Heart left ventricle (tissue), 16 donors: ENCODE results near the gene MGMT. TPM values are rescaled to one million over a fixed set of nuclear protein-coding genes. Genes with fewer than 3 reads are reported as not detected.

Source experiments
- ATAC-seq, 4 donors: fragments of 200-7000 bp; cut with Tn5 transposase; one replicate each; pipeline ENCODE4 v1.9.1; 2020 to 2022; ENCODE audit warnings: moderate library complexity in 4 of 4, mild to moderate bottlenecking in 3 of 4, moderate number of reproducible peaks in 1 of 4
- DNase-seq, 5 donors: peaks; one replicate each; pipeline ENCODE4 v3.0.0-alpha.2; 2020
- H3K27ac ChIP-seq, 12 donors: fragments of 200-600 bp; sonication (generic) in 4 of 12; one replicate each; pipeline versions ENCODE4 v1.5.0 to v1.8.0; 2016 to 2022; ENCODE audit warnings: mild to moderate bottlenecking in 2 of 12
- H3K27me3 ChIP-seq, 9 donors: fragments of 200-600 bp; sonication (generic) in 2 of 9; one replicate each; pipeline versions ENCODE4 v1.5.1 to v1.8.0; 2016 to 2022; ENCODE audit warnings: mild to moderate bottlenecking in 3 of 9
- H3K36me3 ChIP-seq, 9 donors: fragments of 200-600 bp; sonication (generic) in 2 of 9; one replicate each; pipeline versions ENCODE4 v1.5.0 to v1.8.0; 2018 to 2022; ENCODE audit warnings: mild to moderate bottlenecking in 2 of 9
- H3K4me1 ChIP-seq, 12 donors: fragments of 200-600 bp; sonication (generic) in 4 of 12; one replicate each; pipeline versions ENCODE4 v1.5.0 to v1.8.0; 2016 to 2022; ENCODE audit warnings: mild to moderate bottlenecking in 3 of 12
- H3K4me3 ChIP-seq, 12 donors: fragments of 200-600 bp; sonication (generic) in 4 of 12; one replicate each; pipeline versions ENCODE4 v1.5.0 to v1.8.0; 2017 to 2022; ENCODE audit warnings: mild to moderate bottlenecking in 9 of 12, moderate library complexity in 4 of 12
- H3K9me3 ChIP-seq, 12 donors: fragments of 200-600 bp; sonication (generic) in 4 of 12; one replicate each; pipeline versions ENCODE4 v1.5.0 to v1.8.0; 2016 to 2022; ENCODE audit warnings: mild to moderate bottlenecking in 1 of 12
- POLR2A ChIP-seq, 2 donors: fragments of 450-650 bp; IDR thresholded peaks; one replicate each; pipeline ENCODE4 v1.6.1; 2017; ENCODE audit warnings: antibody characterized with exemption in 2 of 2, mild to moderate bottlenecking in 2 of 2, moderate library complexity in 2 of 2
- WGBS, 4 donors: extraction: QIAGEN DNeasy Blood & Tissue Kit in 2 of 4; methylation state at CpG; one replicate each; pipeline versions ENCODE4 v1.1.5 to v1.1.7; 2013 to 2018; 5-methylcytosine and 5-hydroxymethylcytosine counted together
- intact Hi-C, 10 donors: fragments of 100-400 bp; cut with DNase I; formaldehyde crosslinking; loops; one replicate each; pipeline versions ENCODE4 v1.11.1 to v1.14.2; 2022
- polyA plus RNA-seq, 2 donors: library from polyadenylated mRNA; stranded (reverse); fragments of 200-250 nt; gene quantifications; one replicate each; pipeline ENCODE4 v1.2.3, GENCODE V29; 2013
- total RNA-seq, 9 donors: library from RNA; depleted of rRNA in 2 of 9; stranded (reverse); fragments of >200 nt in 2 of 9; fragmentation: NEBNext Ultra II Directional in 3 of 9; extraction: Animal tissue kit (Norgen Biotek cat#: 25700) in 3 of 9; gene quantifications; one replicate each; pipeline versions ENCODE4 v1.1.0 to v1.2.4, GENCODE V29; 2016 to 2023
- TF ChIP-seq, protein P1 (sequence below), 12 donors: fragments of 200-600 bp; sonication (generic) in 4 of 12; IDR thresholded peaks; one replicate each; pipeline versions ENCODE4 v1.5.0 to v1.8.0; 2018 to 2022; ENCODE audit warnings: antibody characterized with exemption in 12 of 12, mild to moderate bottlenecking in 5 of 12
- donor health status: ischemic (EF 13 %, LVEDD 7.1; RV severe dilation, severe dysfunction).
- donor health status: healthy with polysubstance abuse.
- donor health status: DM: no; HTN: yes; CAD: no.
- donor health status: DM: no; HTN: no; CAD: no.
- donor health status: ischemic (EF 25% LVEDD 6.9; RV normal size, moderate dysfunction).
- donor health status: ischemic (EF 25% LVEDD 5.7; RV mildly dilated, moderate dysfunction).
- donor health status: healthy.
- donor health status: DM: yes; HTN: yes; CAD: no.
- donor health status: ischemic (EF 35%, LVEDD 5.7; RV mildly dilated, moderate dysfunction).
- donor health status: nonischemic (EF 11% LVEDD 7.7; RV severe dilation, severe dysfunction).
- donor health status: DM: yes; HTN: yes; CAD: no.
- donor health status: PGD.
- donor health status: ischemic (EF 29% LVEDD 5.4; RV normal size, mild dysfunction).
- donor health status: nonischemic (EF 23%, LVEDD 6.1; RV moderate dilation, normal function).

Gene MGMT
- total and polyA plus RNA-seq, 11 donors: 6.2 to 25.3 (median 11.6) TPM

GRCh38 chr10:129536336-129536735 lies 69.3 kb downstream of the MGMT start:
- DNase-seq: peak in 1 of 5 donors; percentile 54
- Histone ChIP-seq H3K9me3 (no peaks in the 10 kb centered on the region), H3K27ac (no peak overlapping the region), H3K4me3 (no peak overlapping the region), H3K36me3 (peaks cover 0 to 17% (median 8%) of the 10 kb centered on the region in 9 donors), H3K27me3 (no peaks in the 10 kb centered on the region), H3K4me1 (peaks cover 0 to 19% (median 12%) of the 10 kb centered on the region in 12 donors)
- intact Hi-C loops: no loop called here
- ATAC-seq: no peak
- TF ChIP-seq POLR2A (IDR thresholded peaks at IDR 0.05): no peak
- TF ChIP-seq, protein P1, sequence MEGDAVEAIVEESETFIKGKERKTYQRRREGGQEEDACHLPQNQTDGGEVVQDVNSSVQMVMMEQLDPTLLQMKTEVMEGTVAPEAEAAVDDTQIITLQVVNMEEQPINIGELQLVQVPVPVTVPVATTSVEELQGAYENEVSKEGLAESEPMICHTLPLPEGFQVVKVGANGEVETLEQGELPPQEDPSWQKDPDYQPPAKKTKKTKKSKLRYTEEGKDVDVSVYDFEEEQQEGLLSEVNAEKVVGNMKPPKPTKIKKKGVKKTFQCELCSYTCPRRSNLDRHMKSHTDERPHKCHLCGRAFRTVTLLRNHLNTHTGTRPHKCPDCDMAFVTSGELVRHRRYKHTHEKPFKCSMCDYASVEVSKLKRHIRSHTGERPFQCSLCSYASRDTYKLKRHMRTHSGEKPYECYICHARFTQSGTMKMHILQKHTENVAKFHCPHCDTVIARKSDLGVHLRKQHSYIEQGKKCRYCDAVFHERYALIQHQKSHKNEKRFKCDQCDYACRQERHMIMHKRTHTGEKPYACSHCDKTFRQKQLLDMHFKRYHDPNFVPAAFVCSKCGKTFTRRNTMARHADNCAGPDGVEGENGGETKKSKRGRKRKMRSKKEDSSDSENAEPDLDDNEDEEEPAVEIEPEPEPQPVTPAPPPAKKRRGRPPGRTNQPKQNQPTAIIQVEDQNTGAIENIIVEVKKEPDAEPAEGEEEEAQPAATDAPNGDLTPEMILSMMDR (IDR thresholded peaks at IDR 0.05): no peak
- 97 to 98% (median 97%) methylated on average over 16 of the region's 16 CpGs for WGBS, 4 donors

DNA sequence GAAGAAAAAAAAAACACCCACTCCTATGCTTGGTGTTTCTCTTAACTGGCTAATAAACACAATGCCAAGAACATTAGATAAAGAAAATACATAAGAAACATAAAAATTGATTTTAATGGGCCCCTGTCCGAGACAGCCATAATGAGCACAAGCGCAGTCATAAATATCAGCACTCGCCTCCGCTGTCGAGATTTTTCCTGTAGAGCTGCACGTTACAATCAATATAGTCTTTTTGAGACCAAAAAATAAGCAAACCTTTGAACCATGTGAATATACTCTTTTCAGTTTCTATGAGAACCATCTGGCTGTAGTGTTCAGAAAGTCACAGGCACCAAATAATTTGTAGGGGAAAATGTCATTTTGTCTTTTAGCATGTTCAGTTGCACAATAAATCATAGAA lies 70.1 kb downstream of the MGMT start:
- H3K27me3 ChIP-seq: no peaks in the 10 kb centered on the region
- TF ChIP-seq, protein P1 (IDR thresholded peaks at IDR 0.05): no peak
- no peak for TF ChIP-seq POLR2A (IDR thresholded peaks at IDR 0.05)
- no peak for ATAC-seq
- intact Hi-C loops: no loop called here
- H3K4me1 ChIP-seq: peaks cover 0 to 12% (median 7%) of the 10 kb centered on the region in 12 donors
- WGBS, 4 donors: 95 to 97% (median 96%) methylated on average over 6 of the region's 6 CpGs
- H3K36me3 ChIP-seq: peaks cover 0 to 17% (median 8%) of the 10 kb centered on the region in 9 donors
- H3K4me3 ChIP-seq: no peak overlapping the region
- DNase-seq: no peak
- H3K27ac ChIP-seq: no peak overlapping the region
- no peaks in the 10 kb centered on the region for H3K9me3 ChIP-seq

GRCh38 chr10:129538236-129538635 lies 71.2 kb downstream of the MGMT start:
- TF ChIP-seq, protein P1 (IDR thresholded peaks at IDR 0.05): no peak
- no peak for TF ChIP-seq POLR2A (IDR thresholded peaks at IDR 0.05)
- no peaks in the 10 kb centered on the region for H3K27me3 ChIP-seq
- H3K4me1 ChIP-seq: peaks cover 0 to 4% (median 0%) of the 10 kb centered on the region in 12 donors
- no peak overlapping the region for H3K4me3 ChIP-seq
- peaks cover 0 to 17% (median 8%) of the 10 kb centered on the region in 9 donors for H3K36me3 ChIP-seq
- ATAC-seq: no peak
- WGBS, 4 donors: 72 to 97% (median 91%) methylated on average over 2 of the region's 2 CpGs
- H3K9me3 ChIP-seq: no peaks in the 10 kb centered on the region
- intact Hi-C loops: no loop called here
- no peak overlapping the region for H3K27ac ChIP-seq
- DNase-seq: no peak

DNA sequence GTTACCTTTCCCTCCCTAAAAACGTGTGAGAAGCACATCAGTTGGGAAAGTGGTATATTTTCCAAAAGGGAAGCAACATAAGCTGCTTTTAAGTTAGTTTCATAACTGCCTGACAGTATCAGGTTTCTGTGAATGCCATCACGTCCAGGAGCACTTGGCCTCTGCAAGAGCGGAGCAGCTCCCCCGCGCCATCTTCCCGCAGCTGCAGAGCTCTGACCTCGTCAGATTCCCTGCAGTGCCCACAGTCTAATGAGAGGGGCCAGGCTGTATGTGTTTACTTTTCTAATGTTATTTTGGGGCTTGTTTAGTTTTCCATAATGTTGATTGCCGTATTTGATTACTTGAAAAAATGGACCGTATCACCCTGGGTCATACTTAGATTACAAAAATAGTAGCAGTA lies 74.2 kb downstream of the MGMT start:
- Histone ChIP-seq H3K4me1 (peaks cover 0 to 17% (median 7%) of the 10 kb centered on the region in 12 donors), H3K36me3 (peaks cover 0 to 15% (median 8%) of the 10 kb centered on the region in 9 donors), H3K9me3 (no peaks in the 10 kb centered on the region), H3K27me3 (no peaks in the 10 kb centered on the region), H3K4me3 (no peak overlapping the region), H3K27ac (no peak overlapping the region)
- DNase-seq: peak in 1 of 5 donors; percentile 20
- no peak for ATAC-seq
- TF ChIP-seq, protein P1 (IDR thresholded peaks at IDR 0.05): no peak
- TF ChIP-seq POLR2A (IDR thresholded peaks at IDR 0.05): no peak
- intact Hi-C loops: no loop called here
- 83 to 92% (median 85%) methylated on average over 9 of the region's 9 CpGs for WGBS, 4 donors
